HK-2 (cell line): Measurements from ENCODE around the gene NT5C2.

Source experiments
- DNase-seq: peaks from one replicate; pipeline ENCODE4 v3.0.0-alpha.2; 2018; ENCODE audit not compliant: unreplicated experiment

The NT5C2 gene

DNA sequence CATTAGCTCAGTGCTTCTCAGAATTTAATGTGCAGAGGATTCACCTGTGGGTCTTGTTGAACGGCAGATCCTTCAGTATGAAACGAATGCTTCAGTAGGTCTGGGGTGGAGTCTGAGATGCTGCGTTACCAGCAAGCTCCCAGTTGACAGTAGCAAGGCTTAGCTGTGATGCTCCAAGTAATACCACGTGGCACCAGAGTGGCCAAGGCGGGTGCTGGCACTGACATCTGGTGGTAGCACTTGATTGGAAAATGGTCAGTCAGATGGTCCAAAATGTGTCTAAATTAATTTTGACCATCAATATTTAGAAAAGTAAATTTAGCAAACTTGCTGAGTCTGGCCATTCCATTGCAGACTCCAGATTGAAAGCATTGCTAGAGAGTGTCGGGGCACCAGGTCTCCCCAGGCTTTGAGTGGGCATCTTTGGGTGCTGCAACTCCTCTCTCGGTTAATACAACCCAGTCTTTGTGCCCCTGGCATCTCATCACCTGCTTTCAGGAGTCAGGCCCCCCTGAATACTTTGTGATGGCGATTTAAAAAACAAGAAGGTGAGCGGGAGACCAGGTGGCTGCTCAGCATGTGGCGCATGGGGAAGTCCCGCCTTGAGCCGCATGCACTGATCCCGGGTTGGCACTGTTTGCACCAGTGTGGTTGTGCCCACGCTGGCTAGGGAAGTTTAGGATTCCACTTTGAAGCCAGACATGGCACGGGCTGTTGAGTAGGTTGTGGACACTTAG, 130.1 kb downstream of the NT5C2 start:
- no peak for DNase-seq

GRCh38 chr10:103060575-103060974, 132.5 kb downstream of the NT5C2 start:
- DNase-seq = no peak

DNA sequence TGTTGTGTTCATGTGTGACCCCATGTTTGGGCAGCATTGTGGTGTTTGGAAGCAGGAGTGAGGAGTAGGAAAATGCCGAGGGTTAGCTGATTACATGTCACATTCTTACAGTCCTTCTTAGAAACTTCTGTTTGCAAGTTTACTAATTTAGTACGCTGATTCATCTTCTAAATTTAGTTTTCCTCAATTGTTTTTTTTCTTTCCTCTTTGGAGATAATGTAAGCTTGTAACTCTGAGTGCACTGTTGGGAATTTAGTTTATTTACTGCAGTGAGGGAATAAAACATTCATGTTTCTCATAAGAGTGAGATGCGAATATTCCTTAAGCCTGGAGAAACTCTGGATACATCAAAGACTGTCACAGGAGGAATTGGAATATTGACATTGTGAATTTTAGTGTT, 135.0 kb downstream of the NT5C2 start:
- DNase-seq = no peak

GRCh38 chr10:103055105-103055504, 138.0 kb downstream of the NT5C2 start:
- no peak for DNase-seq

DNA sequence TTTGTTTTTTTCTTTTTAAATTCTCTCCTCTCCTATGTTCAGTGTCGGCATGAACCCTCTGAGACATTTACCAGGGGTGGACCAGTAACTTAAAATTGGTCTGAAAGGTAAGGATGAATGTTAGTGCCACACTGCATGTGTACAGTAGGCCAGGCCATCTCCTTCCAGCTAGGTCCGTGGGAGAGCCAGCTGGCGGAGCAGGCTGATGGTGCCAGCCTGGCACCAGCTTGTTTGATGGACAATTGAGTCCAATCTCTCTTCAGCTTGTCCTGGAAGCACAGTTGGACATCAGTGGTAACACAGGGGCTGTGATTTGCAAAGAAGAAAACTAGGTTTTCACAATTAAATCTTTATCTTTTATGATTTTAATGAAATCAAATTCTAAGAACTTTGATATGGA, 138.5 kb downstream of the NT5C2 start:
- no peak for DNase-seq

- peak; percentile 21 for DNase-seq
Observed at GRCh38 chr10:103053659-103054581, 139.2 kb downstream of the NT5C2 start.

- no peak for DNase-seq
Observed at GRCh38 chr10:103049237-103049636, 143.8 kb downstream of the NT5C2 start.

GRCh38 chr10:103047381-103047780, 145.7 kb downstream of the NT5C2 start:
- no peak for DNase-seq

DNA sequence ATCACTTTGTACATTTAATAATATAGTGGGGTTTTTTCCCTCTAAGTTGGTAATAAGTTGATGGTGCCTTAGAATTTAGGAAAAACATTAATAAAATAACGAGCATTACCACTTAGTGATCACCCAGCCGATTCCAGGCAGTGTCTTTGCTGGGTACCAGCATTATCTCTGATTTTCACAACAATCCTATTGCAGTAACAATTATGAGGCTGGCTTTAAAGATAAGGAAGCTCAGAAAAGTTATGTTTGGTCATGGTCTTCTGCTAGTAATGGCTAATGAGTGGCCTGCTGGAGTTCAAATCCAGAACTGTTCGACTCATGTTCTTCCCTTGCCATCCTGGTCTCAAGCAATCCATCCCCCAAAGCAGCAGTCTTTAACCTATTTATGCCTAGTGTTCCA, 147.1 kb downstream of the NT5C2 start:
- no peak for DNase-seq

GRCh38 chr10:103044942-103045489, 148.1 kb downstream of the NT5C2 start:
- no peak for DNase-seq

DNA sequence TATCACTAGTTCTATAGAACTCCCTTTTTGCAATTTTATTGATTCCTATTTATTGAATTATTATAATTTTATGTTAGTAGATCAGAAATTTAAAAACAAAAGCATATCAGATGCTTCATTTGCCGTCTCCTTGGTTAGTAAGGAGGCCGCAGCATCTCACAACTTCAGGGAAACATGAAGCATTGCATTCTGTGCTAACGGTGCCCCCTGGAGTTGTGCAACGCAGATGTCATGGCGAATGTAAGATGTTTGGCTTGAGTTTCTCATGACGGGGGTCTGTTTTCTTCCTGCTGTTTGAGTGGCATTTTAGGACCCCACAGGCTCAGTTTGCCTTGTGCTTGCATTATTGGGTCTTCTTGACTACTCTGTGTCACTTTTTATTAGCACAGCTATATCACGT, 150.2 kb downstream of the NT5C2 start:
- no peak for DNase-seq

GRCh38 chr10:103042129-103042528, 150.9 kb downstream of the NT5C2 start:
- DNase-seq = no peak

DNA sequence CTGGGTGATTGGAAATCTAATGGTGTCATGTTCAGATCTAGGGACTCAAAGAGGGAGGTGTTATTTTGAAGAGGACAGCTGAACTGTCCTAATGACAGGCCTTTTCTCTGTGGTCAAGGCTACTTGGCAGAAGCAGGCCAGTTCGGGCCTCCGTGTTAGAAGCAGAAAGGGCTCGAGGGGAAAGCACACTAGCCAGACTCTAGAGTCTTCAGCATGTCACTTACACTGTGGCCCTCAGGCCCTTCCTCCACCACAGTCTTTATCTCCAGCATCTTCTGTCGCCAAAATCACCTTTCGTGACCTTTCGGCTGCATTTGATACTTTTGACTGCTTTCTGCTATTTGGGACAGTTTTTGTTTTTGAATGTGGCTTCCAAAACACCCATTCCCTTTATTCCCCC, 151.7 kb downstream of the NT5C2 start:
- no peak for DNase-seq

DNA sequence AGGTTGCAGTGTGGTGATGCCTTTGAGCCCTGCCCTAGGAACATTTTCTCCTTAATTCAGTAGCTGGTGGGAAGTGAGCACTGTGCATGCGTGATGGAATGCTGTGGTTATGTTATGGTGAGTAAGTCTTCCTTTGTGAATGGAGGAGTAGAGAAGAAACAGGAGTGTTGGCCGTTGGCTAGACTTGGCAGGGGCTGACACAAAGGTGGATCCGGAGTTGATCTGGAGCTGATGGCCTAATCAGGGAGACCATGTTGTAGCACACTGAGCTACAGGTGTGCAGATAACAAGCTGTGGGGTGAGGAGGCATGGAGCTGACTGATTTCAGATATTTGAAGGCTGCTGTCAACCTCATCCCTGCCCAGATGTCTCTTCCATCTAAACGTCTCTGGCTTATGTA, 152.7 kb downstream of the NT5C2 start:
- peak; percentile 29 for DNase-seq

GRCh38 chr10:103038570-103038969, 154.5 kb downstream of the NT5C2 start:
- DNase-seq = no peak
